H1 (cell line): Measurements from ENCODE around the gene MCOLN3.

ENCODE experiments used
- CEBPB ChIP-seq: IDR thresholded peaks from 2 replicates; pipeline ENCODE4 v1.6.1; 2012; ENCODE audit warnings: low read depth, low read length
- EGR1 ChIP-seq: IDR thresholded peaks from 2 replicates; pipeline ENCODE4 v1.6.1; 2011; ENCODE audit warnings: low read depth, low read length, borderline replicate concordance
- EZH2 ChIP-seq: fragments of 200-600 bp; sonication (generic); IDR thresholded peaks from 2 replicates; pipeline ENCODE4 v1.7.1; 2012; ENCODE audit warnings: low read depth, mild to moderate bottlenecking, moderate library complexity, low read length, inconsistent platforms; ENCODE audit not compliant: severe bottlenecking
- GABPA ChIP-seq: IDR thresholded peaks from 2 replicates; pipeline ENCODE4 v1.6.1; 2011; ENCODE audit warnings: mild to moderate bottlenecking, low read length, moderate library complexity, borderline replicate concordance; ENCODE audit not compliant: insufficient read depth
- JUN ChIP-seq: IDR thresholded peaks from 2 replicates; pipeline ENCODE4 v1.6.1; 2011; ENCODE audit warnings: low read depth, mild to moderate bottlenecking, improper control_type of control experiment, low read length
- MAFK ChIP-seq: IDR thresholded peaks from 2 replicates; pipeline ENCODE4 v1.6.1; 2012; ENCODE audit warnings: low read depth, mild to moderate bottlenecking, improper control_type of control experiment, low read length
- POLR2A ChIP-seq, 2 experiments: IDR thresholded peaks; 1 replicate in 1 of 2; 2 replicates in 1 of 2; pipeline ENCODE4 v1.6.1; 2011; ENCODE audit warnings: low read depth in 2 of 2, low read length in 2 of 2, mild to moderate bottlenecking in 2 of 2; ENCODE audit errors: control extremely low read depth in 1 of 2
- POLR2AphosphoS5 ChIP-seq: IDR thresholded peaks from 2 replicates; pipeline ENCODE4 v1.6.1; 2011; ENCODE audit warnings: low read depth, low read length
- RAD21 ChIP-seq, 2 experiments: IDR thresholded peaks in 1 of 2; conservative IDR thresholded peaks in 1 of 2; 2 replicates each; pipeline ENCODE4 v1.6.1; 2011; ENCODE audit warnings: low read depth in 2 of 2, low read length in 2 of 2, improper control_type of control experiment in 1 of 2, inconsistent platforms in 1 of 2, mild to moderate bottlenecking in 1 of 2, moderate library complexity in 1 of 2
- SIN3A ChIP-seq, 2 experiments: IDR thresholded peaks in 1 of 2; conservative IDR thresholded peaks in 1 of 2; 2 replicates each; pipeline ENCODE4 v1.6.1; 2011 to 2012; ENCODE audit warnings: low read length in 2 of 2, improper control_type of control experiment in 1 of 2, low read depth in 1 of 2, mild to moderate bottlenecking in 1 of 2
- YY1 ChIP-seq: IDR thresholded peaks from 2 replicates; pipeline ENCODE4 v1.6.1; 2011; ENCODE audit warnings: low read depth, mild to moderate bottlenecking, low read length
- TF ChIP-seq, protein P1 (sequence below), 3 experiments: IDR thresholded peaks; 1 replicate in 2 of 3; 2 replicates in 1 of 3; pipeline versions ENCODE4 v1.5.1 to v1.6.1; 2011; ENCODE audit warnings: low read length in 3 of 3, mild to moderate bottlenecking in 3 of 3, inconsistent platforms in 2 of 3, low read depth in 1 of 3, moderate library complexity in 1 of 3; ENCODE audit not compliant: insufficient read depth in 1 of 3; ENCODE audit errors: control extremely low read depth in 1 of 3
- TF ChIP-seq, protein P2 (sequence below): IDR thresholded peaks from 2 replicates; pipeline ENCODE4 v1.6.1; 2011; ENCODE audit warnings: low read depth, mild to moderate bottlenecking, low read length; ENCODE audit not compliant: insufficient read depth

DNA sequence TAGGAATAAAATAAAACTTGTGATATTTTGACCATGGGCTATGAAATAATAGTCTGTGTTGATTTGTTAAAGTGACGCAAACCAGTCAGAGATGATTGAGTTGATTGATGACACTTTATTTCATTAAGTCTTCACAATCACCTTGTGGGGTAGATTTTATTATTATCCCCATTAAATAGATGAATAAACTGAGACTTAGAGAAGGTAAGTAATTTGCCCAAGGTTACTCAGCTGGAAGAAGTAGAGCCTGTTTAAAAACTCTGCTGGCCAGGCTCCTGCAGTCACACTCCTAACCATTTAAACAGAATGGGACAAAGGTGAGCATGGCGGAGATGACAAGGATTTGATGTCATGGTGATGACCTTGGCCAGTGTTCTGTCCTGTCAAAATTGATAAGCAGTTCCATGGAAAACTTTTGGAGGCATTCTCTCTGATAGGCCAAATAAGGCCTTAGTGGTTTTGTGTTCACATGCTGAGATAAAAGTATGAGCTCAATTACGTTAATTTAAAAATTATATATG, 22.7 kb upstream of the MCOLN3 start:
- TF ChIP-seq POLR2A (IDR thresholded peaks at IDR 0.05; ENCODE audit: control extremely low read depth in 1 of 2, low read depth in 2 of 2, low read length in 2 of 2) (no peak), GABPA (no peak), SIN3A (conservative IDR thresholded peaks at IDR 0.05 in 1 of 2, IDR thresholded peaks at IDR 0.05 in 1 of 2; ENCODE audit: low read depth in 1 of 2, low read length in 2 of 2) (no peak), MAFK (no peak), EZH2 (no peak), POLR2AphosphoS5 (no peak), CEBPB (no peak), RAD21 (IDR thresholded peaks at IDR 0.05 in 1 of 2, conservative IDR thresholded peaks at IDR 0.05 in 1 of 2; ENCODE audit: low read depth in 2 of 2, low read length in 2 of 2) (no peak), EGR1 (no peak), JUN (no peak), YY1 (no peak)
- TF ChIP-seq, protein P1, sequence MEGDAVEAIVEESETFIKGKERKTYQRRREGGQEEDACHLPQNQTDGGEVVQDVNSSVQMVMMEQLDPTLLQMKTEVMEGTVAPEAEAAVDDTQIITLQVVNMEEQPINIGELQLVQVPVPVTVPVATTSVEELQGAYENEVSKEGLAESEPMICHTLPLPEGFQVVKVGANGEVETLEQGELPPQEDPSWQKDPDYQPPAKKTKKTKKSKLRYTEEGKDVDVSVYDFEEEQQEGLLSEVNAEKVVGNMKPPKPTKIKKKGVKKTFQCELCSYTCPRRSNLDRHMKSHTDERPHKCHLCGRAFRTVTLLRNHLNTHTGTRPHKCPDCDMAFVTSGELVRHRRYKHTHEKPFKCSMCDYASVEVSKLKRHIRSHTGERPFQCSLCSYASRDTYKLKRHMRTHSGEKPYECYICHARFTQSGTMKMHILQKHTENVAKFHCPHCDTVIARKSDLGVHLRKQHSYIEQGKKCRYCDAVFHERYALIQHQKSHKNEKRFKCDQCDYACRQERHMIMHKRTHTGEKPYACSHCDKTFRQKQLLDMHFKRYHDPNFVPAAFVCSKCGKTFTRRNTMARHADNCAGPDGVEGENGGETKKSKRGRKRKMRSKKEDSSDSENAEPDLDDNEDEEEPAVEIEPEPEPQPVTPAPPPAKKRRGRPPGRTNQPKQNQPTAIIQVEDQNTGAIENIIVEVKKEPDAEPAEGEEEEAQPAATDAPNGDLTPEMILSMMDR (IDR thresholded peaks at IDR 0.05; ENCODE audit: control extremely low read depth in 1 of 3, insufficient read depth in 1 of 3, low read depth in 1 of 3, low read length in 3 of 3): no peak
- TF ChIP-seq, protein P2, sequence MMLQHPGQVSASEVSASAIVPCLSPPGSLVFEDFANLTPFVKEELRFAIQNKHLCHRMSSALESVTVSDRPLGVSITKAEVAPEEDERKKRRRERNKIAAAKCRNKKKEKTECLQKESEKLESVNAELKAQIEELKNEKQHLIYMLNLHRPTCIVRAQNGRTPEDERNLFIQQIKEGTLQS: no peak
